COLO668 (cell line): Measurements from ENCODE around the gene ATP2B2.

Experiments used
- DNase-seq: peaks from one replicate; lab custom pipeline; 2025; ENCODE audit not compliant: unreplicated experiment; lab: John Stamatoyannopoulos, UW

ATP2B2 gene

GRCh38 chr3:10434144-10434937 lies 71.0 kb downstream of the ATP2B2 start:
- no peak for DNase-seq

DNA sequence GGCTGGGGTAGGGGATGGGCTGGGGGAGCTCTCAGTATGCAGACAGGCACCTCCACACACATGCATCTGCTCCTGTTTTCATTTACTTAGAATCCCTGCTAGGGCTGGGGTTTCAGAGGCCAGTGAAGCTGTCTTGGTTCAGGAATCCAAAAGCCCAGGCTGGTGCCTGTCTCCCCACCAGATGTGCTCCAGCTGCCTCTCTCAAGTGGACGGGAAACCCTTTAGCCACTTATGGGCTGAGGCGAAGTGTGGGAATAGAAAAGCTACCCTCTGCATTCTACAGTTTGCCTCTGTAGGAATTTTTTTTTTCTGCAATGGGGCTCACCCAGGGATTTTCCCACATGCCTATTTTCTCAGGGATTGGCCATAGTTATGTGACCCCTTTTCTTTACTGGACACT lies 72.5 kb downstream of the ATP2B2 start:
- DNase-seq: no peak

GRCh38 chr3:10432156-10432845 lies 73.1 kb downstream of the ATP2B2 start:
- DNase-seq: no peak

DNA sequence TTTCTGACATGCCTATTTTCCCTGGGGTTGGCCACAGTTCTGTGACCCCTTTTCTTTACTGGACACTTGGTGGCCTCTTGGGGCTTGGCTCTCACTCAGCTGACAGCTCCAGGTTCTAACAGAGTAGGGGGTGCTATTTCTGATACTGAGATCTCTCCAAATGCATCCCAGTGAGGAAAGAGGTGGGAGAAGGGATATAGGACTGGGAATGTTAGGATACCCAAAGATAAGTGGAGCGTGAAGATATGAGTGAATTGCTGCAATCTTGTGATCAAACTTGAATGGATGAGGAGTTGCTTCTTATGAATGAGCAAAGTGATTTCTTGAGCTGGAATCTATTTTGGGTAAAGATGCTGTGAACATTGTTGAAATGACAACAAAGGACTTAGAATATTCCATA lies 74.6 kb downstream of the ATP2B2 start:
- DNase-seq: no peak

DNA sequence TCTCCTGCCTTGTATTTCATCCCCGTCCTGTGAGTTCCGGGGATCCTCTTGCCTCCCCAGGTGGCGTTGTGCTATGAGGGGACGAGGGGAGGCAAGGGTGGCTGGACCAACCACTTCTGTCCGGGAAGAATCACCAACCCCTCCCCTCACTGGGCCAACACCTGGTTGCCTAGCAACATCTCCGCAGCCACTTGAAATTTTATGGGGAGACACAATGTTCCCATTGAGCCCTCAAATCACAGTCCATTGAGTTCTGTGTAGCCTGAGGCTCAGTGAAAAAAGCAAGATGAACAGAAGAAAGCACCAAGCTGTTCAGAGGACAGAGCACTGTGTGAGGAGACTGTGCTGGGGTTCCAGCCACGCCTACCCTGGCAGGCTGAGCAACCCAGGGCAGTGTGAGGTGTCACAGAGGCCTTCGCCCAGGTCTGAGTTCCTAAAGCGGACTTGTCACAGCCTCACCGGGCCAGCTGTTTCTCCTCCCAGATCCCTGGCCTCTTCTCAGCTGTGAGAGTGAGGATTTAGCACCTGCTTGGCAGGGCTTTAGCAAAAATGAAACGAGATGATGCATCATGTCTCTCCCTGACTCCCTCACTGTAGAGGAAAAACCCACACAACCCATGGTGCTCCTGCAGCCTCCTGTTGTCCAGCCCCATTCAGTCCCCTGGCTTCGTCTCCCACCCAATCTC lies 76.8 kb downstream of the ATP2B2 start:
- DNase-seq: no peak

GRCh38 chr3:10426346-10427220 lies 78.8 kb downstream of the ATP2B2 start:
- no peak for DNase-seq

DNA sequence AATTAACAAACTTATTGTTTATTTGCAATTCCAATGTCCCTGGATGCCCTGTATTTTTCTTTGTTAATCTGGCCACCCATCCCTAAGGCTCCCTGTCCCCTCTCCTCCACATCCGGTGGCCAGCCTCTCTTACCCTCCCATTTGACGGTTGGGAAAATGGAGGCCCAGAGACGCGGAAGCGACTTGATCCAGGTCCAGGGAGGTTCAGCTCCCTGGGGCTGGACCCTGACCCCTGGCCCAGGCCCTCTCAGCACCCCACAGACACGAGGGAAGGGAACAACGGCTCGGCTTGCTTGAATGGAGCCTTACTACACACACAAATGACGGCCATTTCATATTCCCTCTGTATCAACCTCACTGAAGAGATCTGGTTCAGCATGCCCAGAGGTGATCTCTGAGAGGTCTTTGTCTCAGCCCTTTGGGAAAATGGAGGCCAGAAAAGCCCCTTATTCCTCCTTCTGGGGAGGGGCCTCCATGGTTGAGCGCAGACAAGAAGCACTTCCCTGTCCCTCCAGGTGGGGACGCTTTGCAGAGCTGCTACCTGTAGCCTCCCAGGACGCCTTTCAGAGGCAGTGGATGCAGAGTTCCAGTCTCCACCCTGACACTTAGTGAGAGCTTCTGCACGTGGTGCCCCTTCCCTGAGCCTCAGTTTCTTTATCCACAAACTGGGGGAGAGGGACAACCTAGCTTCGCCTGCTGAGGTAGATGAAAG lies 82.1 kb downstream of the ATP2B2 start:
- no peak for DNase-seq

DNA sequence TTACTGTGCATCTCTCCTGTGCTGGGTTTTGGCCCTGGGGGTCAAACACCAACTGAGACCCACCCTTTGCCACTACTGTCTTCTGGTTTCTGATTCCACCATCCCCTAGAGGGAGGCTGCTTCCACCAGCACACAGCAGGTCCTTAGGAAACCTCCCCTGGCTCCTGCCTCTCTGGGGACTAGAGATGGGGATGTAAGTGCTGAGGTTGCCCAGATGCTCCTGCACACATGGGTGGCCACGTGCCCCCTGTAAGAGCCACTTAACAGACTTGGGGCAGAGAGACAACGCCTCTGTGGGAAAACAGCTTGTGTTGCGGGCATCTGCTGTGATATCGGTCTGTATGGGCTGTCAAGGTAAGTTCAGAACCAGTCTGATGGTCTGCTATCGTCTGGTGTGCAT lies 83.4 kb downstream of the ATP2B2 start:
- no peak for DNase-seq

DNA sequence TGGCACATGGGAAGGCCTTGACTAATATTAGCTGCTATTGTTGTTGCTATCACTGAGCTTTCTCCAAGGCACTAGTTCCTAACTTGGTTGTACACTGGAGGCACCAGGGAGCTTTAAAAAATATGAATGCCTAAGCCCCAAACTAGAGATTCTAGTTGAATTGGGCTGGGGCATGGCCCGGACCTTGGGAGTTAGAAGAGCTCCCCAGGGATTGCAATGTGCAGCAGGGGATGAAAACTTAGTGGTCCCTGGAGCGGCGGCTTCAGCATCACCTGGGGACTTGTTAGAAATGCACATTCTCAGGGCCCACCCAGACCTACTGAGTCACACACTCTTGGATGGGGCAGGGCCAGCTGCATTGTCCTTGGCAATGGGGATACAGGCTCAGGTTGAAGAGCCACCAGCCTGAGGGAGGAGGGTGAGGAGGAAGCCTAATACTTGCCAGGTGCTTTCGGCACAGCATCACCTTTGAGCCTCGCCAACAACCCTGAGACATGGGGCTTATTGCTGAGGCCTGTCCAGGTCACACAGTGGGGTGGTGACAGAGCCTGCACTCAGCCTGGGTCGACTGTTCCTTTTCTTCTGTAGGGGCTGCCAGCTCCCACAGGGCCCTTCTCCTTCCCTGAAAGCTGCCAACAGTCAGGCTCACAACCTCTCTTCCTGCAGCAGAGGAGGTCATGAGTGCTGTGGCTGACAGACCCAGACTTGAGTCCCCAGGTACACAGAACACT lies 84.5 kb downstream of the ATP2B2 start:
- DNase-seq: no peak

- DNase-seq: no peak
Measured at GRCh38 chr3:10419637-10420232, 85.7 kb downstream of the ATP2B2 start.

DNA sequence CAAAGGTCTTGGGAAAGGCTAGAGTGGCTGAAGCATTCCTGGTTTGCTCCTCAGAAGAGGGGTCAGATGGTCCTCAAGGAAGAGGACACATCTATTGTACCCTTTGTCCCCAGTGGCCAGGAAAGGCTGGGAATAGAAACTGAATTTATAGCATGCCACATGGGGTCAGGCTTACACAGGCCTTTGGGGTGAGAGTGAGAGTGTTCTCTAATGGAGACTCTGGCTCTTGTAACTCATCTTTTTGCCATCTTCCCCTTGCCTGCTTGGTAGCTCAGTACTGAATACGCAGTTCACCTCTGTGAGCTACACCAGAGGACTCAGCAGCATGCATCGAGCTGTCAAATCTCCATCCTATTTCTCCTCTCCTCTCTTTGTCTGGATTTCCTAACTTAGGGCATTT lies 87.5 kb downstream of the ATP2B2 start:
- DNase-seq: peak; percentile 2

DNA sequence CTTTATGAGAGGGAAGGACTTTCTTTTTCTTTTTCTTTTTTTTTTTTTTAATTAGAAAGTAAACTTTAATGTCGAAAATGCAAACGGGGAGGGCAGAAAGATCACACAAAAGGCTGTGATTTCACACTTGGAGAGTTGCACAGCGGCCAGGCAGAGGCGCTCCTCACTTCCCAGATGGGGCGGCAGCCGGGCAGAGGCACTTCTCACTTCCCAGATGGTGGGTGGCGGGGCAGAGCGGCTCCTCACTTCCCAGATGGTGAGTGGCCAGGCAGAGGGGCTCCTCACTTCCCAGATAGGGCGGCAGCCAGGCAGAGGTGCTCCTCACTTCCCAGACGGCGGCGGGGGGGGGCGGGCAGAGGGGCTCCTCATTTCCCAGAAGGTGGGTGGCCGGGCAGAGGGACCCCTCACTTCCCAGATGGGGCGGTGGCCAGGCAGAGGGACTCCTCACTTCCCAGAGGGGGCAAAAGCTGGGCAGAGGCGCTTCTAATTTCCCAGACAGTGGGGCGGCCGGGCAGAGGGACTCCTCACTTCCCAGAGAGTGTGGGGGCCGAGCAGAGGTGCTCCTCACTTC lies 88.6 kb downstream of the ATP2B2 start:
- no peak for DNase-seq

- DNase-seq: no peak
Measured at GRCh38 chr3:10413041-10413440, 92.3 kb downstream of the ATP2B2 start.

DNA sequence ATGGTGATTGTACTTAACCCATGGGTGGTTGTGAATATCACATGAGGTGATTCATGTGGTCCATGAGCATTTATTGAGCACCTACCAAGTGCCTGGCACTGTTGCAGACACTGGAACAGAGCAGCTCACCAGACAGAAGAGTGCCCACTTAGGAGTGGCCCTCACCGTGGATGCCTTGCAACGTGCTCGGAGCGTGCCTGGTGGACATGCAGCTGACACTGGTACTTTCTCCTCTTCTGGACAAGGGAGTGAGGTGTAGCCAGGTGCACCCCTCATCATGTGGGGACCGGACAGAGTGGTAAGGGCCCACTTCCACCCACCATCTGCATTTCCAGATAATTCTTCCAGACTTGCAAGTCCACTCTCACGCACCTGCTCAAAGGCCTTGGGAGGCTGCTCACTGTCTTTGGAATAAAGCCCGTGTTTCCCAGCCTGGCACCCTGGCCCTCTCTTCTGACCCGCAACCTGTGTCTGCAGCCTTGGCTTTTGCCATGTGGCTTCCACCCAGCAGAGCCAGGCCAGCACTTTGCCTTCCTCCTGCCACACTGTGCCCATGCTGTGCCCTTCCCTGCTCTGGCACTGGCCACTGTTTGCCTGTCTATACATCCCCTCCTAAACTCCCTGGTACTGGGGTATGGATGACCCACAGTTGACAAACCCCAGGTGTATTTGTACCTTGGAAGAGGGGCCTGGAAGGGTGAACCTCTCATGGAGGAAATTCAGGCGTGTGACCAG lies 93.6 kb downstream of the ATP2B2 start:
- DNase-seq: no peak

DNA sequence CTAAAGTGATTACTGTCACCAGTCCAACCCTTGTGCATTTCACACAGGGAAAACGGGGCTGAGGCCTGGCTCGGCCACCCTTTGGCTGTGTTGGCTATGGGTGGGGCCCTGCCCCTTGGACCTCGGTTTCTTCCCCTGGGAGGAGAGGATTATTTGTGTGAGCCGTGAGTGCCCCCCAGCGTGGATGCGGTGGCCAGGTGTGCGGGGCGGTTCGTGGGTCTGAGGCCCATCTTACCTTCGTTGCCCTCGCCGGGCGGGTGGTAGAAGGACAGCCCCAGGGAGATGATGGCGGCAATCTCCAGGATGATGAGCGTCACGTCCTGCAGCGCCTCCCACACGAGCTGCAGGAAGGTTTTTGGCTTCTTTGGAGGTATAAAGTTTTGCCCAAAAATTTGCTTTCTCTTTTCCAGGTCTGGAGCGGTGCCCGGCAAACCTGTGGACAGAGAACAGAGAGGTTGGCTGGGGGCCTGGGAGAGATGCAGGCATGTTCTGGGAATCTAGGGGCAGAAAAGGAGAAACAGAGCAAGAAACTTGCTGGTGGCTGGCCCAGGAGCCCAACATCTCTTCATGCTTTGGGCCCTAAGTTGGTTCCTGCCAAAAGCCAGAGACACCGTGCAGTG lies 94.9 kb downstream of the ATP2B2 start:
- no peak for DNase-seq

GRCh38 chr3:10408680-10409079 lies 96.7 kb downstream of the ATP2B2 start:
- no peak for DNase-seq

DNA sequence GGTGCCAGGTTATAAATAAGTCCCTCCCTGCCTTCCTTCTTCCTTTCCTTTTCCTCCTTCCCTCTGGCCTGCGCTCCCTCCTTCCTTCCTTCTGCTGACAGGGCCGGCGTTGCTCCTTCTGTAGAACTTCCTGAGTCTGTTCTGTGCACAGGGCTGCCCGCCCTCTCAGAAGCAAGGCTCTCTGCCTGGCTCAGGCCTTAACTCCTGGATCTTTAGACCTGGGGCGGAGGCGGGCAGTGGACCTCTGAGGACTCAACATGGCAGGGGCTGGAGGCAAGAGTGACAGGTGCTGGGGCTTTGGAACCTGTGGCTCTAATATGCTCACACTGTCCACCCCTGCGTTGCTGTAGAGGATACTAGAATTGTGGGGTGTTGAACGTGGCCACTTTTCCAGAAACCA lies 98.0 kb downstream of the ATP2B2 start:
- DNase-seq: no peak

- no peak for DNase-seq
Measured at GRCh38 chr3:10406414-10406813, 99.0 kb downstream of the ATP2B2 start.
